ENCODE measurements around the gene GADD45B. TPM values are rescaled to one million over a fixed set of nuclear protein-coding genes. Genes with fewer than 3 reads are reported as not detected.

Gene GADD45B
- total RNA-seq, 6 donors from 2014 or later = 93.2 to 247 (median 139) TPM

DNA sequence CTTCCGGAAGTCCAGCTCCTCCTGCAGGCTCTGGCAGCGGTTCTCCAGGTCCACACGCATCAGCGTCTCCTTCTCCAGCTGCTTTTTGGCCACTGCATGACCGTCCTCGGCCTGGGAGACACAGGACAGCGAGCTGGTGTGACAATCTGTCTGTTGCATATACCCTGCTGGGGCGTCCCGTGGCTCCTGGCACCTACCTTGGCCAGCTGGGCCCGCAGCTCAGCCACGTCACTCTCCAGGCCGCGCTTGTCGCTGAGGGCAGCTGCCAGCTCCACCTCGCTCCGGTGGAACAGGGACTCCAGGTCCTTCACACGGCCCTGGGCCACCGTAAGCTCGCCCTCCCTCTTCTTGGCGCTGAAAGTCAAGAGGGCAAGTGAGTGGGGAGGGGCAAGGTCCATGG lies 37.7 kb upstream of the GADD45B start:
- 96 to 98% methylated on average over 19 to 20 of the region's 20 CpGs for WGBS, 2 donors
- ATAC-seq (ENCODE audit: low FRiP score in 2 of 2) (no peak), DNase-seq (no peak)
- Histone ChIP-seq H3K27ac (no peak overlapping the region), H3K36me3 (peaks cover 7 to 65% (median 46%) of the 10 kb centered on the region in 4 donors), H3K4me1 (no peaks in the 10 kb centered on the region), H3K9me3 (no peaks in the 10 kb centered on the region), H3K4me3 (no peak overlapping the region), H3K27me3 (no peaks in the 10 kb centered on the region)
- no peak for TF ChIP-seq POLR2AphosphoS5 (IDR thresholded peaks at IDR 0.05)

DNA sequence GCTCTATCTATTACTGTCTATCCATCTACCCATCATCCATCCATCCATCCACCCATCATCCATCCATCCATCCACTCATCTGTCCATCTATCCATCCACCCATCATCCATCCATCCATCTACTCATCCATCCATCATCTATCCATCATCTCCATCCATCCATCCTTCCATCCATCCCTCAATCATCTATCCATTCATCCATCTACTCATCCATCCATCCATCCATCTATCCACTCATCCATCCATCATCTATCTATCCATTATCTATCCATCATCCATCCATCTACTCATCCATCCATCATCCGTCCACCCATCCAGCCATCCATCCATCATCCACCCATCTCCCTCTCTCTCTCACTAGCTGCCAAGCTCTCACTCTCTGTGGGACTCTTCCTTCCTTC lies 35.4 kb upstream of the GADD45B start:
- H3K36me3 ChIP-seq = peaks cover 7 to 59% (median 43%) of the 10 kb centered on the region in 4 donors
- H3K9me3 ChIP-seq = no peaks in the 10 kb centered on the region
- DNase-seq (no peak), ATAC-seq (ENCODE audit: low FRiP score in 2 of 2) (no peak)
- no peaks in the 10 kb centered on the region for H3K27me3 ChIP-seq
- H3K4me1 ChIP-seq = no peaks in the 10 kb centered on the region
- 98 to 100% methylated on average over 1 of the region's 1 CpG for WGBS, 2 donors
- TF ChIP-seq POLR2A (IDR thresholded peaks at IDR 0.05) = no peak
- TF ChIP-seq EP300 (IDR thresholded peaks at IDR 0.05) = no peak
- no peak for TF ChIP-seq POLR2AphosphoS5 (IDR thresholded peaks at IDR 0.05)
- TF ChIP-seq, protein P1, sequence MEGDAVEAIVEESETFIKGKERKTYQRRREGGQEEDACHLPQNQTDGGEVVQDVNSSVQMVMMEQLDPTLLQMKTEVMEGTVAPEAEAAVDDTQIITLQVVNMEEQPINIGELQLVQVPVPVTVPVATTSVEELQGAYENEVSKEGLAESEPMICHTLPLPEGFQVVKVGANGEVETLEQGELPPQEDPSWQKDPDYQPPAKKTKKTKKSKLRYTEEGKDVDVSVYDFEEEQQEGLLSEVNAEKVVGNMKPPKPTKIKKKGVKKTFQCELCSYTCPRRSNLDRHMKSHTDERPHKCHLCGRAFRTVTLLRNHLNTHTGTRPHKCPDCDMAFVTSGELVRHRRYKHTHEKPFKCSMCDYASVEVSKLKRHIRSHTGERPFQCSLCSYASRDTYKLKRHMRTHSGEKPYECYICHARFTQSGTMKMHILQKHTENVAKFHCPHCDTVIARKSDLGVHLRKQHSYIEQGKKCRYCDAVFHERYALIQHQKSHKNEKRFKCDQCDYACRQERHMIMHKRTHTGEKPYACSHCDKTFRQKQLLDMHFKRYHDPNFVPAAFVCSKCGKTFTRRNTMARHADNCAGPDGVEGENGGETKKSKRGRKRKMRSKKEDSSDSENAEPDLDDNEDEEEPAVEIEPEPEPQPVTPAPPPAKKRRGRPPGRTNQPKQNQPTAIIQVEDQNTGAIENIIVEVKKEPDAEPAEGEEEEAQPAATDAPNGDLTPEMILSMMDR (IDR thresholded peaks at IDR 0.05) = no peak
- H3K27ac ChIP-seq = no peak overlapping the region
- H3K4me3 ChIP-seq = no peak overlapping the region

DNA sequence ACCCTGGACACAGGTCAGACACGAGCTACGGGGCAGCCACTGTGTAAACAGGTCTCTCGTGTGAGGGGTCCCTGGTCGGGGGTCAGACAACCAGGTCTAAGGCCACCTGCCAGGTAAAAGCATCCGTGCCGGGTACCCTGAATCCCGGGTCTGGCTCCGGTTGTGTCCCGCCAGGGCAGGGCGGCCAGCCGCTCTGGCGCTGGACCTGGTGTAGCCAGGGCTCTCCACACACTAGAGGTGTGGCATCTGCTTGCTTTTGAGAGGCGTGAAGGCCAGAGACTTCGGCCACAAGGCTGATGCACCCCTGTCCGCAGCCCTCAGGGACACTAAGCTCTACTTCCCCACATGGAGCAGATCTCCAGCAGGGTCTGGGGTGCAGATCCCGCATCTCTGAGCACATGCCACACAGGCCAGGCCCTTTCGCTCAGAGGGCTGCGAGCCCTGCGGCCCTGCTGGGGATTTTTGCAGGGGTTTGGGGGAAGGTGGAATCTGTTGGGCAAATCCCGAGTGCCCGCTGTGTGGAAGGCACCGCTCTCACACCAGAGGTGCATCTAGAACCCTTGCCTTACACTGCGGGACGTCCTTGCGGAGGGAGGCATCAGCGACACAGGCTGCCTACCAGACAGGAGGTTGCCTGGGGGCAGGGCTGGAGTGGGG lies 34.7 kb upstream of the GADD45B start:
- Histone ChIP-seq H3K9me3 (no peaks in the 10 kb centered on the region), H3K4me1 (no peaks in the 10 kb centered on the region), H3K27me3 (no peaks in the 10 kb centered on the region), H3K4me3 (no peak overlapping the region), H3K36me3 (peaks cover 7 to 57% (median 43%) of the 10 kb centered on the region in 4 donors), H3K27ac (no peak overlapping the region)
- no peak for TF ChIP-seq POLR2A (IDR thresholded peaks at IDR 0.05)
- no peak for TF ChIP-seq EP300 (IDR thresholded peaks at IDR 0.05)
- TF ChIP-seq, protein P1 (IDR thresholded peaks at IDR 0.05) = no peak
- no peak for TF ChIP-seq POLR2AphosphoS5 (IDR thresholded peaks at IDR 0.05)
- peak in 1 of 2 donors; percentile 73 for DNase-seq
- no peak for ATAC-seq (ENCODE audit: low FRiP score in 2 of 2)
- WGBS, 2 donors = 95 to 98% methylated on average over 9 to 19 of the region's 26 CpGs

DNA sequence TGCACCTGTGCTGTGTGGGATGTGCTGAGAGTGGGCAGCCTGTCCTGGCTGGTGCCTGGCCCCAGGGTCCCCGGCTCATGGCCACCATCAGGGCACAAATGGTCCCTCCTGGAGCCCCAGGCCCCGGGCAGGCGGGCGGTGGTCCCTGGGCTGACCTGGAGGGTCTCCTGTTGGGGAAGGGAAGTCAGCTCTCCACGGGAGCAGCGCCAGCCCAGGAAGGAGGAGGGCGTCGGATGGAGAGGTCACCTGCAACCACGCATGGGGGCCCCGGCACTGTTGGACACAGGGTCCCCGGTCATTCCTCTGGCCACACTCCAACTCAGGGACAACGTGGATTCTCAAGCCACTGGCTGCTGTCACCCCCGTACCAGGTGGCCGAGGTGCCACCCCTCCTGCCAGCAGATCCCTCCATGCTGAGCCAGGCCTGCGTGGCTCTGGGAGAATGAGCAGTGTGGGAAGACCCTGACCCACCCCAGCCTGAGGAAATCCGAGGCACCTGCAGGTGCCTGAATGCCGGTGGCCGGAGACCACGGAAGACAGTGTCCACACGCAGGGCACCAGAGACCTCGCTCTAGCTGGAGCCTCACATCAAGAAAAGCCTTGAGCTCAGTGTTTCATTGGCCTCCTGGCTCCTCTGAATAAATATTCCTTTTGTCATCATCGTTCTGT lies 32.7 kb upstream of the GADD45B start:
- 92 to 93% methylated on average over 8 to 17 of the region's 22 CpGs for WGBS, 2 donors
- Histone ChIP-seq H3K27me3 (no peaks in the 10 kb centered on the region), H3K4me1 (no peaks in the 10 kb centered on the region), H3K27ac (no peak overlapping the region), H3K36me3 (peaks cover 0 to 41% (median 28%) of the 10 kb centered on the region in 4 donors), H3K9me3 (no peaks in the 10 kb centered on the region), H3K4me3 (no peak overlapping the region)
- TF ChIP-seq EP300 (IDR thresholded peaks at IDR 0.05) = no peak
- DNase-seq = peak in 1 of 2 donors; percentile 78
- ATAC-seq (ENCODE audit: low FRiP score in 2 of 2) = no peak

DNA sequence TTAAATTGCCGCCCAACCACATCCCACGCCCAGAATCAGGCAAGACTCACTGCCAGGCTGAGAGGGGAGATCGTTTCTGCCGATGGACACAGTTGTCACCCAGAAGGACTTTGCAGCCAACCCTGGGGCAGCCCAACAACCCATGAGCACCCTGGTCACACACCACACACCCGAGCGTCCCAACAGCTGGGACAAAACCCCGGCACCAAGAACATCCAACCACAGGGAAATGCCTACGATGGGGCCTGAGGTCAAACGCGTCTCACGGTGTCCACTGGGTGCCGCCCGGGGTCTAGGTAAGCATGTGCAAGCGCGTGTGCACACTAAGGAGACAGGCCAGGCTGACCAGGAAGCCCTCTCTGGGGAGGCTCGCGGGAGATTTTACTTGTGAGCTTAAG lies 32.1 kb upstream of the GADD45B start:
- Histone ChIP-seq H3K36me3 (peaks cover 0 to 36% (median 24%) of the 10 kb centered on the region in 4 donors), H3K4me3 (no peak overlapping the region), H3K27me3 (no peaks in the 10 kb centered on the region), H3K9me3 (no peaks in the 10 kb centered on the region), H3K4me1 (no peaks in the 10 kb centered on the region), H3K27ac (no peak overlapping the region)
- 92 to 95% methylated on average over 9 to 17 of the region's 17 CpGs for WGBS, 2 donors
- TF ChIP-seq EP300 (IDR thresholded peaks at IDR 0.05) = no peak
- TF ChIP-seq, protein P1 (IDR thresholded peaks at IDR 0.05) = no peak
- TF ChIP-seq POLR2AphosphoS5 (IDR thresholded peaks at IDR 0.05) = no peak
- no peak for TF ChIP-seq POLR2A (IDR thresholded peaks at IDR 0.05)
- no peak for ATAC-seq (ENCODE audit: low FRiP score in 2 of 2)
- DNase-seq = no peak
